HG03354 (cell line): ENCODE results near the gene RASA4B.

Experiments
- ATAC-seq: cut with Tn5 transposase; IDR thresholded peaks from one replicate; pipeline ENCODE4 v1.9.1; 2021; ENCODE audit warnings: mild to moderate bottlenecking; ENCODE audit not compliant: unreplicated experiment, poor library complexity, severe bottlenecking

The RASA4B gene

DNA sequence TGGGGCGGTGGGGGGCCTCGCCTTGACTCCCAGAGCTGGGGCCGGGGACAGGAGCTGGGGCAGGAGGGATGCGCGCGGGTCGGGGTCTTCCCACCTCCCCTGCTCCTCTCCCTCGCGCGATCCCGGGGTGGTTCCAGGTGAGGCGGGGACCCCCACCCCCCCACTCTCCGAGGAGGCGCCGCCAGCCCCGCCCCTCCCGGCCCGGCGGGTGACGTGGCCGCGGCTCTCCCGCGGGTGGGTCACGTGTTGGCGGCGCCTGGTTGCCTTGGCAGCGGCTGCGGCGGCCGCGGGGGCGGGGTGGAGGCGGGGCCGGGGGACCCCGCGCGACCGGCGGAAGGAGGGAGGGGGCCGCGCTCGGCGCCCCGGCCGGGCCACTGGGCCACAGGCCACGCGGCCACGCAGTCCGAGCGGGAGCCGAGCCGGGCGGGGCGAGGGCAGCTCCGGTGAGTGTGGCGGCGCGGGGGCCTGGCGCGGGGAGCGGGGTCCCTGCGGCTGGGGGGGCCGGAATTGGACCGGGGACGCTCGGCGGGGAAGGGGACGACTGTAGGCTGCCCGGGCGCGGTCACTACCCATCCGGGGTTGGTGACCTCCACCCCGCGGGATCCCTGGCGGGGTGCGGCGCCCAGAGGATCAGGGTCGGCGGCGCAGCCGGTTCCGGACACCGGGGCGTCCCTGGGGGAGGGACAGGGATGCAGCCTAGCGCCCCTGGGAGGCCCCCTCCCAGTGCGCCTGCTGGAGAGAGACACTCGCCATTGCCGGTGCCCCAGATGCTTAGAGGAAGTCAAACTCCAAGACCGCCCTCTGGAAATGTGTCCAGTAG lies 84.1 kb downstream of the RASA4B start, which contains the start of gene ORAI2:
TSS of gene ORAI2 (plus strand) at position 357 of the 820 bp plus-strand sequence. CDS start 5,382 bp downstream, outside the sequence.
- peak; percentile 67 for ATAC-seq
